Measurements from ENCODE around the gene NT5C2.
"Not testable (repeated sequence)": the region's sequence is repeated elsewhere in the genome, so short reads cannot be mapped to it uniquely, and the experiment has no call there.

DNA sequence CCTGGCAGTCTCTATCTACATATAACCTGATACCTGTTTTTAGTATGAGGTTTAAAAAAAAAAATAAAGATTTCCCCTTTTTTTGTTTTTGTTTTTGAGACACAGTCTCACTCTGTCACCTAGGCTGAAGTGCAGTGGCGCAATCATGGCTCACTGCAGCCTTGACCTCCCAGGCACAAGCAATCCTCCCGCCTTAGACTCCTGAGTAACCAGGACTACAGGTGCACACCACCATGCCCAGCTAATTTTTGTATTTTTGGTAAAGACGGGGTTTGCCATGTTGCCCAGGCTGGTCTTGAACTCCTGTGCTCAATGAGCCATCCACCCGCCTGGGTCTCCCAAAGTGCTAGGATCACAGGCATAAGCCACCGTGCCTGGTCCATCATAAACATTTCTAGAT, 25.5 kb downstream of the NT5C2 start:
- not testable (repeated sequence) for TF ChIP-seq POLR2A (IDR thresholded peaks at IDR 0.05; ENCODE audit: low read length); GATA1 (IDR thresholded peaks at IDR 0.05; ENCODE audit: low read depth, low read length)
